Uterus (tissue), 4 donors: ENCODE data around the gene ASCC2. TPM values are rescaled to one million over a fixed set of nuclear protein-coding genes. Genes with fewer than 3 reads are reported as not detected.

Source experiments
- DNase-seq, 2 donors: peaks; one replicate each; pipeline ENCODE4 v3.0.0-alpha.2; 2019 to 2020
- H3K27ac ChIP-seq, 2 donors: fragments of 200-600 bp; sonication (generic); 1 replicate in 1 of 2; 2 replicates in 1 of 2; pipeline ENCODE4 v1.5.1; 2016 to 2018
- H3K27me3 ChIP-seq, 2 donors: fragments of 200-600 bp; sonication (generic); one replicate each; pipeline ENCODE4 v1.5.1; 2018 to 2019; ENCODE audit warnings: control low read depth in 1 of 2
- H3K36me3 ChIP-seq, 2 donors: fragments of 200-600 bp; sonication (generic); one replicate each; pipeline ENCODE4 v1.5.1; 2019; ENCODE audit warnings: control low read depth in 1 of 2
- H3K4me1 ChIP-seq, 2 donors: fragments of 200-600 bp; sonication (generic); one replicate each; pipeline ENCODE4 v1.5.1; 2018 to 2019; ENCODE audit warnings: control low read depth in 1 of 2
- H3K4me3 ChIP-seq, 2 donors: fragments of 200-600 bp; sonication (generic); 1 replicate in 1 of 2; 2 replicates in 1 of 2; pipeline ENCODE4 v1.5.1; 2018 to 2019; ENCODE audit warnings: mild to moderate bottlenecking in 1 of 2
- H3K9me3 ChIP-seq, 2 donors: fragments of 200-600 bp; sonication (generic); one replicate each; pipeline ENCODE4 v1.5.1; 2019; ENCODE audit warnings: control low read depth in 1 of 2
- CTCF ChIP-seq, 4 experiments: fragments of 200-600 bp in 2 of 4; fragments of 450-650 bp in 2 of 4; sonication (generic) in 2 of 4; IDR thresholded peaks; one replicate each; pipeline ENCODE4 v1.5.1; 2016 to 2019; ENCODE audit warnings: antibody characterized with exemption in 4 of 4, mild to moderate bottlenecking in 2 of 4, moderate library complexity in 1 of 4
- POLR2A ChIP-seq, 2 donors: fragments of 450-650 bp; IDR thresholded peaks; one replicate each; pipeline ENCODE4 v1.6.1; 2016; ENCODE audit warnings: antibody characterized with exemption in 2 of 2, mild to moderate bottlenecking in 1 of 2, moderate library complexity in 1 of 2
- intact Hi-C: fragments of 100-400 bp; cut with DNase I; formaldehyde crosslinking; loops from one replicate; pipeline ENCODE4 v1.15.1; 2023; ENCODE audit warnings: low total_unique reads
- total RNA-seq, 4 donors: library from RNA; depleted of rRNA in 3 of 4; stranded (reverse); fragments of >200 nt in 3 of 4; gene quantifications; one replicate each; pipeline versions ENCODE4 v1.1.0 to v1.2.4, GENCODE V29; 2014 to 2023
- donor health status: DM: yes; HTN: yes; CAD: no.

The ASCC2 gene
- total RNA-seq, 4 donors from 2014 or later = 14.9 to 47.1 (median 24.3) TPM

- no peak for TF ChIP-seq CTCF (IDR thresholded peaks at IDR 0.05)
- TF ChIP-seq POLR2A (IDR thresholded peaks at IDR 0.05) = no peak
- no peaks in the 10 kb centered on the region for H3K36me3 ChIP-seq
- no peaks in the 10 kb centered on the region for H3K27me3 ChIP-seq
- H3K27ac ChIP-seq = no peak overlapping the region
- DNase-seq = no peak
- H3K9me3 ChIP-seq = no peaks in the 10 kb centered on the region
- intact Hi-C loops = no loop called here
- no peak overlapping the region for H3K4me3 ChIP-seq
- peaks cover 0 to 11% of the 10 kb centered on the region in 2 donors for H3K4me1 ChIP-seq
Measured at GRCh38 chr22:29795663-29796062, 42.4 kb downstream of the ASCC2 start.

- Histone ChIP-seq H3K4me3 (no peak overlapping the region), H3K36me3 (no peaks in the 10 kb centered on the region), H3K27me3 (no peaks in the 10 kb centered on the region), H3K9me3 (no peaks in the 10 kb centered on the region), H3K4me1 (peaks cover 0 to 4% of the 10 kb centered on the region in 2 donors), H3K27ac (no peak overlapping the region)
- no peak for DNase-seq
- no peak for TF ChIP-seq CTCF (IDR thresholded peaks at IDR 0.05)
- intact Hi-C loops = no loop called here
Measured at GRCh38 chr22:29793396-29793795, 44.7 kb downstream of the ASCC2 start.

GRCh38 chr22:29790061-29790460 lies 48.0 kb downstream of the ASCC2 start:
- H3K4me1 ChIP-seq = peaks cover 0 to 1% of the 10 kb centered on the region in 2 donors
- intact Hi-C loops = no loop called here
- no peak overlapping the region for H3K27ac ChIP-seq
- H3K9me3 ChIP-seq = no peaks in the 10 kb centered on the region
- no peak for DNase-seq
- TF ChIP-seq CTCF (IDR thresholded peaks at IDR 0.05) (no peak), POLR2A (IDR thresholded peaks at IDR 0.05) (no peak)
- no peaks in the 10 kb centered on the region for H3K27me3 ChIP-seq
- no peak overlapping the region for H3K4me3 ChIP-seq
- no peaks in the 10 kb centered on the region for H3K36me3 ChIP-seq

GRCh38 chr22:29788339-29789279 lies 49.5 kb downstream of the ASCC2 start:
- TF ChIP-seq POLR2A (IDR thresholded peaks at IDR 0.05) (no peak), CTCF (IDR thresholded peaks at IDR 0.05) (no peak)
- H3K36me3 ChIP-seq = no peaks in the 10 kb centered on the region

GRCh38 chr22:29787371-29787980 lies 50.6 kb downstream of the ASCC2 start:
- TF ChIP-seq POLR2A (IDR thresholded peaks at IDR 0.05) = no peak
- no peak for TF ChIP-seq CTCF (IDR thresholded peaks at IDR 0.05)
- H3K27ac ChIP-seq = no peak overlapping the region
- no peaks in the 10 kb centered on the region for H3K27me3 ChIP-seq
- H3K9me3 ChIP-seq = no peaks in the 10 kb centered on the region
- H3K36me3 ChIP-seq = no peaks in the 10 kb centered on the region
- no peak overlapping the region for H3K4me3 ChIP-seq
- peaks cover 0 to 3% of the 10 kb centered on the region in 2 donors for H3K4me1 ChIP-seq
- DNase-seq = no peak
- intact Hi-C loops = no loop called here

More at GRCh38 chr22:29788339-29789279, 49.5 kb downstream of the ASCC2 start:
- Histone ChIP-seq H3K27me3 (no peaks in the 10 kb centered on the region), H3K4me3 (no peak overlapping the region), H3K4me1 (peaks cover 0 to 3% of the 10 kb centered on the region in 2 donors), H3K27ac (no peak overlapping the region), H3K9me3 (no peaks in the 10 kb centered on the region)
- DNase-seq = no peak
- intact Hi-C loops = no loop called here
